HG03432 (cell line): ENCODE data around the gene APOC1.
"Not testable (repeated sequence)": the region's sequence is repeated elsewhere in the genome, so short reads cannot be mapped to it uniquely, and the experiment has no call there.

Experiments
- ATAC-seq: cut with Tn5 transposase; IDR thresholded peaks from one replicate; pipeline ENCODE4 v1.9.1; 2021; ENCODE audit warnings: mild to moderate bottlenecking, moderate library complexity; ENCODE audit not compliant: unreplicated experiment

APOC1 gene

DNA sequence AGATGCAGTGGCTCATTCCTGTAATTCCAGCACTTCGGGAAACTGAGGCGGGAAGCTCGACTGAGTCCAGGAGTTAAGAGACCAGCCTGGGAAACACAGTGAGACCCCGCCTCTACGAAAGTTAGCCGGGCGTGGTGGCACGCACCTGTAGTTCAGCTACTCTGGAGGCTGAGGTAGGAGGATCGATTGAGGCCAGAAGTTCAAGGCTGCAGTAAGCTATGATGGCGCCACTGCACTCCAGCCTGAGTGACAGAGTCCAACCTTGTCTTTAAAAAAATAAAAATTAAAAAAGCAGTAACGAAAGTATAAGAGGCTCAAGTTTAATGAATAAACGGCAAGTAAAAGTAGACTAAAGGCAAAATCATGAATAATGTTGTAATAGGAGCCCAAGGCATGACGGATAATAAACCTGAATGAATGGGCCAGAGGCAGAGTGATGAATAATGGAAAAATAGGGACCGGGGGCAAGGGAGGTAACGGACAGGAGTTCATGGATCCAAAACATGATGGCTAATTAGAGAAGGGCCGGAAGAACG, 24.5 kb upstream of the APOC1 start:
- no peak for ATAC-seq

GRCh38 chr19:44890366-44891015, 23.9 kb upstream of the APOC1 start:
- ATAC-seq = peak; percentile 83

GRCh38 chr19:44891016-44891882, 23.2 kb upstream of the APOC1 start, which contains the start of gene TOMM40:
TOMM40 (plus strand) TSS chr19:44891254; CDS start chr19:44891416, 162 bp downstream.
- peak; percentile 69 for ATAC-seq

DNA sequence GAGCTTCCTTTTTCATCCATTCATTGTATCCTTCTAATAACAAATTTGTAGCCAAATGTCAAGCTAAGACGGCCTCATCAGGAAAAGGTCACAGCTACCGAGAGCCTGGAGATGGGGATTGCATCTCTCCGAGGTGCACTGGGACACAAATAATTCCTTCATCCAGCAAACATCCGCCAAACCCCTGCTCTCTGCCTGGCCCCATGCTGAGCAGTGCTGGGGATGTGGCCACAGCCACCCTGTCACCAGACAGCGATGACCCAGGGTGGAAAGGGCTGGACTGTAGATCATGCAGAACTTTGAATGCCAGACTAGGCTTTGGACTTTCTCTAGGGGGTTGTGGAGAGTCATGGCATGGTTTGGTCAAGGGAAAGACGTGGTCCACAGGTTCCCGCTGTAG, 21.5 kb upstream of the APOC1 start:
- no peak for ATAC-seq

- no peak for ATAC-seq
These were observed 20.9 kb upstream of the APOC1 start for GRCh38 chr19:44893332-44894051.

- ATAC-seq = no peak
These were observed 20.4 kb upstream of the APOC1 start for GRCh38 chr19:44894052-44894400.

GRCh38 chr19:44894946-44895345, 19.5 kb upstream of the APOC1 start:
- ATAC-seq = no peak

DNA sequence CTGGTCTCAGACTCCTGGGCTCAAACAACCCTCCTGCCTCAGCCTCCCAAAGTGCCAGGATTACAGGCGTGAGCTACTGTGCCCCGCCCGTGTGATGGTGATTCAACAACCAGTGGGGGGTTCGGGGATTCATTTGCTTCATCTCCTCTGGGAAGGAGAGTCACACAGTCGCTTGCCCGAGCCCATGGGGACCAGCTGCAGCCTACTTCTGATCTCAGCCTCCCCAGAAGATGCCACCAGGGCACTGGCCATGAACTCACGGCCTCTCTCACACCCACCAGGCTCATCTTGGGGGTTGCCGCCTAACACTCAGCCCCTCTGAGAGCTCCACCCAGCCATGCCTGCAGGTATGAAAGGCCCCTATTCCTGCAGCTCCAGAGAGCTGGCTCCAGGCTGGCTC, 16.6 kb upstream of the APOC1 start:
- no peak for ATAC-seq

GRCh38 chr19:44900328-44901244, 13.8 kb upstream of the APOC1 start:
- ATAC-seq = no peak

- ATAC-seq = no peak
These were observed 11.2 kb upstream of the APOC1 start for GRCh38 chr19:44903216-44903601.

DNA sequence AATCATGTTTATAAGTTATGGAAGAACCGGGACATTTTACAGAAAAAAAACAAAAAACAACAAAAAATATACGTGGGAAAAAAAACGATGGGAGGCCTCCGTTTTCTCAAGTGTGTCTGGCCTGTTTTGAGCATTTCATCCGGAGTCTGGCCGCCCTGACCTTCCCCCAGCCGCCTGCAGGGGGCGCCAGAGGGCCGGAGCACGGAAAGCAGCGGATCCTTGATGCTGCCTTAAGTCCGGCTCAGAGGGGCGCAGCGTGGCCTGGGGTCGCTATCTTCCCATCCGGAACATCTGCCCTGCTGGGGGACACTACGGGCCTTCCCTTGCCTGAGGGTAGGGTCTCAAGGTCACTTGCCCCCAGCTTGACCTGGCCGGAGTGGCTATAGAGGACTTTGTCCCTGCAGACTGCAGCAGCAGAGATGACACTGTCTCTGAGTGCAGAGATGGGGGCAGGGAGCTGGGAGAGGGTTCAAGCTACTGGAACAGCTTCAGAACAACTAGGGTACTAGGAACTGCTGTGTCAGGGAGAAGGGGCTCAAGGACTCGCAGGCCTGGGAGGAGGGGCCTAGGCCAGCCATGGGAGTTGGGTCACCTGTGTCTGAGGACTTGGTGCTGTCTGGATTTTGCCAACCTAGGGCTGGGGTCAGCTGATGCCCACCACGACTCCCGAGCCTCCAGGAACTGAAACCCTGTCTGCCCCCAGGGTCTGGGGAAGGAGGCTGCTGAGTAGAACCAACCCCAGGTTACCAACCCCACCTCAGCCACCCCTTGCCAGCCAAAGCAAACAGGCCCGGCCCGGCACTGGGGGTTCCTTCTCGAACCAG, 10.6 kb upstream of the APOC1 start:
- ATAC-seq = no peak

- no peak for ATAC-seq
These were observed 9.9 kb upstream of the APOC1 start for GRCh38 chr19:44904426-44904994.

DNA sequence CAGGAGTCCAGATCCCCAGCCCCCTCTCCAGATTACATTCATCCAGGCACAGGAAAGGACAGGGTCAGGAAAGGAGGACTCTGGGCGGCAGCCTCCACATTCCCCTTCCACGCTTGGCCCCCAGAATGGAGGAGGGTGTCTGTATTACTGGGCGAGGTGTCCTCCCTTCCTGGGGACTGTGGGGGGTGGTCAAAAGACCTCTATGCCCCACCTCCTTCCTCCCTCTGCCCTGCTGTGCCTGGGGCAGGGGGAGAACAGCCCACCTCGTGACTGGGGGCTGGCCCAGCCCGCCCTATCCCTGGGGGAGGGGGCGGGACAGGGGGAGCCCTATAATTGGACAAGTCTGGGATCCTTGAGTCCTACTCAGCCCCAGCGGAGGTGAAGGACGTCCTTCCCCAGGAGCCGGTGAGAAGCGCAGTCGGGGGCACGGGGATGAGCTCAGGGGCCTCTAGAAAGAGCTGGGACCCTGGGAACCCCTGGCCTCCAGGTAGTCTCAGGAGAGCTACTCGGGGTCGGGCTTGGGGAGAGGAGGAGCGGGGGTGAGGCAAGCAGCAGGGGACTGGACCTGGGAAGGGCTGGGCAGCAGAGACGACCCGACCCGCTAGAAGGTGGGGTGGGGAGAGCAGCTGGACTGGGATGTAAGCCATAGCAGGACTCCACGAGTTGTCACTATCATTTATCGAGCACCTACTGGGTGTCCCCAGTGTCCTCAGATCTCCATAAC, 8.8 kb upstream of the APOC1 start, which contains the start of gene APOE:
APOE (plus strand) TSS at position 360 of the 724 bp plus-strand sequence. CDS start 829 bp downstream, outside the sequence.
- ATAC-seq = no peak

- ATAC-seq = no peak
These were observed 6.8 kb upstream of the APOC1 start for GRCh38 chr19:44907613-44908012.

- no peak for ATAC-seq
These were observed 6.2 kb upstream of the APOC1 start for GRCh38 chr19:44908074-44908835.

- ATAC-seq = no peak
These were observed 5.6 kb upstream of the APOC1 start for GRCh38 chr19:44908836-44909261.

GRCh38 chr19:44909775-44910174, 4.6 kb upstream of the APOC1 start:
- no peak for ATAC-seq

DNA sequence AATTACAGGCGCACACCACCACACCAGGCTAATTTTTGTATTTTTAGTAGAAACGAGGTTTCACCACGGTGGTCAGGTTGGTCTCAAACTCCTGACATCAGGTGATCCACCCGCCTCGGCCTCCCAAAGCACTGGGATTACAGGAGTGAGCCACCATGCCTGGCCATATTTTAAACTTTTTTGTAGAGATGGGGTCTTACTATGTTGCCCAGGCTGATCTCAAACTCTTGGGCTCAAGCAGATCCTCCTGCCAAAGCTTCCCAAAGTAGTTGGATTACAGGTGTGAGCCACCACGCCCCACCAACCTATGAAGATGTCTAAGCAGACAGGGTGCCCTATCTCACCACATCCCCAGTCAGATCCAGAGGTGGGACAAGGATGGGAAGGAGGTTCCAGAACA, 2.5 kb upstream of the APOC1 start:
- ATAC-seq = not testable (repeated sequence)
